Mucosa of stomach (tissue), 1 donor: Measurements from ENCODE around the gene TOMT.

Experiments
- H3K27me3 ChIP-seq: one replicate; pipeline ENCODE4 v1.7.0; 2013; ENCODE audit warnings: mild to moderate bottlenecking, low read length; ENCODE audit not compliant: control insufficient read depth, insufficient read depth
- H3K36me3 ChIP-seq: one replicate; pipeline ENCODE4 v1.7.0; 2013; ENCODE audit warnings: low read length; ENCODE audit not compliant: control insufficient read depth, insufficient read depth
- H3K4me1 ChIP-seq: one replicate; pipeline ENCODE4 v1.7.0; 2013; ENCODE audit warnings: mild to moderate bottlenecking, low read length; ENCODE audit not compliant: control insufficient read depth, insufficient read depth
- H3K4me3 ChIP-seq: one replicate; pipeline ENCODE4 v1.7.0; 2013; ENCODE audit warnings: low read length
- H3K9ac ChIP-seq: one replicate; pipeline ENCODE4 v1.7.0; 2013; ENCODE audit warnings: mild to moderate bottlenecking, low read length, moderate library complexity
- H3K9me3 ChIP-seq: one replicate; pipeline ENCODE4 v1.7.0; 2013; ENCODE audit warnings: mild to moderate bottlenecking, low read length, moderate library complexity; ENCODE audit not compliant: control insufficient read depth
- donor health status: Pancreatic carcinoma.

TOMT gene, protein sequence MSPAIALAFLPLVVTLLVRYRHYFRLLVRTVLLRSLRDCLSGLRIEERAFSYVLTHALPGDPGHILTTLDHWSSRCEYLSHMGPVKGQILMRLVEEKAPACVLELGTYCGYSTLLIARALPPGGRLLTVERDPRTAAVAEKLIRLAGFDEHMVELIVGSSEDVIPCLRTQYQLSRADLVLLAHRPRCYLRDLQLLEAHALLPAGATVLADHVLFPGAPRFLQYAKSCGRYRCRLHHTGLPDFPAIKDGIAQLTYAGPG

DNA sequence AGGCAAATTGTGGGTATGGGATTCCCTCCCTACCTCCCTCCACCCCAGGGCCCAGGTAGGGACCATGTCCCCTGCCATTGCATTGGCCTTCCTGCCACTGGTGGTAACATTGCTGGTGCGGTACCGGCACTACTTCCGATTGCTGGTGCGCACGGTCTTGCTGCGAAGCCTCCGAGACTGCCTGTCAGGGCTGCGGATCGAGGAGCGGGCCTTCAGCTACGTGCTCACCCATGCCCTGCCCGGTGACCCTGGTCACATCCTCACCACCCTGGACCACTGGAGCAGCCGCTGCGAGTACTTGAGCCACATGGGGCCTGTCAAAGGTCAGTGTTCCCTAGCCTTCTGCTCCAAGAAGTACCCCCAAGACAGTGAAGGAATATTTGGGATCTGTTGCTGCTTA lies at the start of gene TOMT:
TOMT (plus strand) TSS at position 37 of the 400 bp plus-strand sequence; CDS start at position 65, 28 bp downstream.
- Histone ChIP-seq H3K9ac (no peak within 1 kb of the TSS), H3K36me3 (no peaks in the 10 kb centered on the region), H3K4me1 (peaks cover 19% of the 10 kb centered on the region), H3K4me3 (no peak within 1 kb of the TSS), H3K9me3 (no peaks in the 10 kb centered on the region), H3K27me3 (no peaks in the 10 kb centered on the region)

DNA sequence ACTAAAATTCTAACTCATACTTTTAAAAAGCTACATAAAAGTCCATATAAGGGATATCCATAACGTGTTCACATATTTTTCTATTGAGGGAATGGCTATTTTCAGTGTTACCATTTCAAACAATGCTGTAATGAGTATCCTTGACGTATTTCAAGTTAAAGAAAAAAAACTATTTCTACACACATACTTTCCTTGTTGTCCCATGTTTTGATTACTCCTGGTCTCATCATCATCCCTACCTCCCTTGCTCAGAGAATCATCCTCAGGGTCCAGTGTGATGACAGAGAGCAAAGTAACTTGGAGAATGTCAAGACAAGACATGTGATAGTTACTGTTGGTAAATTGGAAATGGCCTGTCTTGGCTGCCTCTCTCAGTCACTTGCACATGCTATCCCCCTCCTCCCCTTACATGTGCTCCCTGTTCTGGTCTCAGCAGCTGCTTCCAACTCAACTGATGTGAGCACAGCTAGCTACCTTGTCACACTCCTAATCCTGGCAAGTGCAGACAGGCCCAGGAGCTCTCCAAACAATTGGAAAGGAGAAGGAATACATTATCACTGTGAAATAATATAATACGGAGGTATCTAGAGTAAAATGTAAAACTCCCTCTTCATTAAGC lies 47.2 kb upstream of the TOMT start:
- H3K4me3 ChIP-seq, result no peak overlapping the region

DNA sequence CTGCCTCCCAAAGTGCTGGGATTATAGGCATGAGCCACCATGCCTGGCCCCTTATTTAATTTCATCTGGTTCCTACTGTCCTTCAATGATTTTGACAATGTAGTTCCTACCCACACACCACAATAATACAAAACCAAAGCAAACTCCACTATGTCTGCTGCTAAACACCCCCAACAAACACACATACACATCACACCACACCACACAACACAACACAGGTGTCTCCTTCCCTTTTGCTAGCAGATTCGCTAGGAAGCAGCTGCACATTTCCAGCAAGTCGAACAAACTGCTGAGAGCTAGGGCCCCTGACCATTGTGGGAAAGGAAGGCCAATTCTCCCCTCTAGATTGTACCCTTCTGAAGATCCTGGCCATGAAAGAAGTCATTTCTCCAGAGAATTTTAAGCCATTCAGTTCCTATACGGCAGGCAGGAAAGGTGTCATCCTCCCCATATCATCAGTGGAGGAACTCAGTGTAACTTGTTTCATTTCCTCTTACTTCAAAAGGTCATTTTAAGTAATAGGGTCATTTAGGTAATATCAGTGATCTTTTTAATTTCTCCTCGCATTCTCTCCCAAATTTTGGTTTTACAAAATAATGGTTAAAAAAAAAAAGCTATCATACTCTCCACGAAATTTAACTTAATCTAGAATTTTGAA lies 43.9 kb upstream of the TOMT start:
- Histone ChIP-seq H3K27me3 (no peaks in the 10 kb centered on the region), H3K9me3 (no peaks in the 10 kb centered on the region), H3K4me3 (no peak overlapping the region), H3K36me3 (no peaks in the 10 kb centered on the region), H3K9ac (no peak overlapping the region), H3K4me1 (peaks cover 6% of the 10 kb centered on the region)

More for the DNA sequence above, 47.2 kb upstream of the TOMT start:
- Histone ChIP-seq H3K4me1 (no peaks in the 10 kb centered on the region), H3K9me3 (no peaks in the 10 kb centered on the region), H3K36me3 (no peaks in the 10 kb centered on the region), H3K27me3 (no peaks in the 10 kb centered on the region), H3K9ac (no peak overlapping the region)

DNA sequence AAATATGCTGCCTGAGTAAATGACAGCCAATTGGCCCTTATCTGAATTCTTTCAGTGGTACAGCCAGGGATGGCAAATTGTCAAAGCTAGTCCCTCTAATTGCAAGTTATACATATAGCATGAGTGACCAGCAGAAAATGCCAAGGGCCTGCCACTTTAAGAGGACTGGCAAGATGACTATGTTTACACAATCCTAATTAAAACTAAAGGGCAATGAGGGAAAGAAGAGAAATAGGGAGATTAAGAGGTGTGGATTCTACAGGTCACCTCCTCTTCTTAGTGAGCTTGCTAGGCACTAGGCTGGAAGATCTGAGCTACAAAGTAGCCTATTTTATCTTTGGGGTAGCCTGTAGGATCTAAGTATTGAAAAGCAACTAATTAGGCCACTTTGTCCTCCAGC lies 38.9 kb upstream of the TOMT start:
- Histone ChIP-seq H3K4me3 (no peak overlapping the region), H3K36me3 (no peaks in the 10 kb centered on the region), H3K9ac (no peak overlapping the region), H3K27me3 (no peaks in the 10 kb centered on the region), H3K9me3 (no peaks in the 10 kb centered on the region), H3K4me1 (peaks cover 34% of the 10 kb centered on the region)

DNA sequence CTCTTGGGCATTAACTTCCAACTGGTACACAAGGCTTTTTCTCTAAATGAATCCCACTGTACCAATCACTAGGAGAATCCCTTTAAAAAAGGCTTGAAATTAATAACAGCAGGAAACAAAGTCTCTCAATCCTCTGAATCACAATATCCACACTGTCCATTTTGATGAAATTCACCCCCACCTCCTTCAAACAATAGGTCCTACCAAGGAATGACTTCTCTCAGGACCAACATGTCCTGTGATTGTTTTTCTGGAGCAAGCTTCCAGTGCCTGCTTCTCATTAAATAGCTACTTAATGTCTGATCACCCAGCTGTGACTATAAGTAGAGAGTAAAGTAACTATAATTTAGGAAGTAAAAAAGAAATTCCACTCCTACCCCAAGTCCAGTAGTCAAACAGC lies 38.5 kb upstream of the TOMT start:
- no peak overlapping the region for H3K9ac ChIP-seq
- peaks cover 34% of the 10 kb centered on the region for H3K4me1 ChIP-seq

DNA sequence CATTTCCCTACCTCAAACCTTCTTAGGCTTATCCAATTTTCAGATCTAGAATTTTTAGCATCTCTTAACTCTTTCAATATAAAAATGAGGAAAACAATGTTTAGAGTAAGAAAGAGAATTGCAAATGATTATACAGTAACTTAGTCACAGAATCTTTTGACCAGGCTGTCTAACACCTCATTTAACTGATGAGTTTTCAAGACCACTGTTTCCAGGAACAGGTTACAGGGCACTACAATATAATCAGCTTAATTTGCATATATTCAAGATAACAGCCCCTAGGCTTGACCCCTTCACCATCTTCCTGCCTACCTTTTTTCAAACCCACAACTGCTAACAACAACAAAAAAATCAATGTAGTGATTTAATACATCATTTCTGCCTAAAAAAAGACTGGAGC lies 38.0 kb upstream of the TOMT start:
- Histone ChIP-seq H3K4me3 (no peak overlapping the region), H3K4me1 (peaks cover 34% of the 10 kb centered on the region)

More for the DNA sequence above, 38.5 kb upstream of the TOMT start:
- H3K4me3 ChIP-seq, result no peak overlapping the region
- H3K9me3 ChIP-seq, result no peaks in the 10 kb centered on the region
- H3K36me3 ChIP-seq, result no peaks in the 10 kb centered on the region
- no peaks in the 10 kb centered on the region for H3K27me3 ChIP-seq

DNA sequence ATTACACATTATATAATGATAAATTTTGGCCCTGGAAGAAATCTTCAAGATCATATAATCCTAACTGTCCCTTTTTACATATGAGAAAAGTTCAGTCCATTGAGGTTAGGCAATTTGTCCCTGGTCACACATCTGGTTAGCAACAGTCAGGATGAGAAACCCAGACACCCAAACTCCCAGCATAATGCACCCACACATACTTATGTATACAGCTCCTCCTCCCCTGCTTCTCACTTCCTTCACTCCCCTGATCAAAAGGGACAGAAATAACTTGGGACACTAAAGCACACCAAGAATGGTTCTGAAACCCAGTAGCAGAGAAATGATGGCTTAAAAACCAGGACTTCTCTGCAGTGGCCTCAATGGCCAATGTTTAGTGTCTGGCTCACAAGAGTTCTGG lies 36.5 kb upstream of the TOMT start:
- Histone ChIP-seq H3K9ac (peak overlapping the region; percentile 42), H3K9me3 (no peaks in the 10 kb centered on the region), H3K4me1 (peaks cover 34% of the 10 kb centered on the region), H3K36me3 (no peaks in the 10 kb centered on the region), H3K4me3 (no peak overlapping the region), H3K27me3 (no peaks in the 10 kb centered on the region)

More for the DNA sequence above, 38.0 kb upstream of the TOMT start:
- Histone ChIP-seq H3K9ac (no peak overlapping the region), H3K27me3 (no peaks in the 10 kb centered on the region), H3K36me3 (no peaks in the 10 kb centered on the region), H3K9me3 (no peaks in the 10 kb centered on the region)

DNA sequence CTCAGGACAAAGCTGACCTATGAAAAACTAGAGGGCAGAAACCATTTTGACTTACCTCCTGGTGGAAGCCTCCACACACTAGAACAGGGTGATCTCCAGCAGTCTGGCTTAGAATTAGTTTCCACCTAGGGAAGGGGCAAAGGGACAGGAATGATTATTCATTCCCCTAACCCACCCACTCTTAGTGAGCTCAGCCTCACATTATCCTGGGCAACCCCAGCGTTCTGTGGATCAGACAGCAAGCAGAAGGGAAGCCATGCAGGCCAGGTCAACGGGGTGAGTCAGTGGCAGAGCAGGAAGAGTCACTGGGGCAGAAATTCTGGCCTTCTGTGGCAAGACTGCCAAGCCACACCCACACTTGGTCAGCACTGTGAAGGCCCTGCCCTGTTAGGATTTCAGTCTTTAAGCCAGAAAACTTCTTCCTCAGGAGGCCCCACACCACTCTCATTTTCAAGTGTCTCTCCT lies 35.9 kb upstream of the TOMT start:
- Histone ChIP-seq H3K9me3 (no peaks in the 10 kb centered on the region), H3K4me1 (peaks cover 34% of the 10 kb centered on the region), H3K27me3 (no peaks in the 10 kb centered on the region), H3K36me3 (no peaks in the 10 kb centered on the region), H3K4me3 (no peak overlapping the region), H3K9ac (peak overlapping the region; percentile 42)

DNA sequence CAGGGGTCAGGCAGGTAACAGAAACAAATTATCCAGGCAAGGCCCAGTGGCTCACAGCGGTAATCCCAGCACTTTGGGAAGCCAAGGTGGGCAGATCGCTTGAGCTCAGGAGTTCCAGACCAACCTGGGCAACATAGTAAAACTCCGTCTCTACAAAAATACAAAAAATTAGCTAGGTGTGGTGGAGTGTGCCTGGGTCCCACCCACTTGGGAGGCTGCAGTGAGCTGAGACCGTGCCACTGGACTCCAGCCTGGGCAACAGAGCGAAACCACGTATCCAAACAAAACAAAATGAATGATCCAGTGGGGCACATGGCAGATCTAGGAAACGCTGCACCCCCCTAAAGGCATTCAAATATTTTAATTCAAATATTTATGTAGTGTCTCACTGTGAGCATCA lies 35.2 kb upstream of the TOMT start:
- no peaks in the 10 kb centered on the region for H3K9me3 ChIP-seq
- H3K27me3 ChIP-seq, result no peaks in the 10 kb centered on the region
- no peak overlapping the region for H3K4me3 ChIP-seq
- H3K9ac ChIP-seq, result peak overlapping the region; percentile 42
- no peaks in the 10 kb centered on the region for H3K36me3 ChIP-seq
- H3K4me1 ChIP-seq, result peaks cover 34% of the 10 kb centered on the region

DNA sequence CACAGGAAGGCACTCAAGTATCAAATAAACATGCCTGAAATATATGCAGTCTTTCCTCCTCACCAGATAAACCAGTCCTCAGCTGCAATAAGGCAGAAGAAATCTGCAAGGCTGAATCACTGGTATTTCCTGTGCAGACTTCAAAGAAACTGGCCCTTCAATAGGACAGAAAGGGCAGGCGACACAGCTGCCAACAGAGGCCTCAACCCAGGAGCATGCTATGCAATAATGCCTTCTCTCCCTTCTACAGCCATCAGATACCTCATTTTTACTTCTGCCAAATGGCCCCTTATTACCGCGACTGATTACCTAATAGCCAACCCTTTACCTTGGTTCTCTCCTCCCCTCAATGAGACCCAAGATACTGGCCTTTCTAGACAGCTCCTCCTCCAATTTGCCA lies 33.4 kb upstream of the TOMT start:
- Histone ChIP-seq H3K9ac (no peak overlapping the region), H3K9me3 (no peaks in the 10 kb centered on the region), H3K27me3 (no peaks in the 10 kb centered on the region), H3K4me1 (peaks cover 23% of the 10 kb centered on the region), H3K4me3 (no peak overlapping the region), H3K36me3 (no peaks in the 10 kb centered on the region)

DNA sequence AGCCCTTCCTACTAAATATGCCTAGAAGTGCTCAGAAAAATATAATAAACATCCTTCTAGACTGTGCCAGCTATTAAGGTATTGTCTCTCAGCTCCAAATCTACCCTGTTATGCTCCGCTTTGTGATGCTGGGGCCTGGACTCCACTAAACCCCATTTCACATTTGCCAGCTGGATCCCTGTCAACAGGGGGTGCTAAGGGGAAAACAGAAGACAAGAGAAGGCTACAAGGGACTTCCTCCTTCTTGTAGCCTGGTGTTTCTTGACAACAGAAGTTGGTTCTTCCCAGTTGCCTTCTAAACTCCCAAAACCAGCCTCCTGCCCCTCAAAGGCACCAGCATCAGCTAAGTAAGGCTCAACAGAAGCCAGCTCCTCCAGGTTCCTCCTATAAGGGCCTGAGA lies 30.6 kb upstream of the TOMT start:
- H3K4me3 ChIP-seq, result no peak overlapping the region
- H3K9ac ChIP-seq, result peak overlapping the region; percentile 55
- H3K4me1 ChIP-seq, result peaks cover 9% of the 10 kb centered on the region
- no peaks in the 10 kb centered on the region for H3K27me3 ChIP-seq
- no peaks in the 10 kb centered on the region for H3K9me3 ChIP-seq
- H3K36me3 ChIP-seq, result no peaks in the 10 kb centered on the region

DNA sequence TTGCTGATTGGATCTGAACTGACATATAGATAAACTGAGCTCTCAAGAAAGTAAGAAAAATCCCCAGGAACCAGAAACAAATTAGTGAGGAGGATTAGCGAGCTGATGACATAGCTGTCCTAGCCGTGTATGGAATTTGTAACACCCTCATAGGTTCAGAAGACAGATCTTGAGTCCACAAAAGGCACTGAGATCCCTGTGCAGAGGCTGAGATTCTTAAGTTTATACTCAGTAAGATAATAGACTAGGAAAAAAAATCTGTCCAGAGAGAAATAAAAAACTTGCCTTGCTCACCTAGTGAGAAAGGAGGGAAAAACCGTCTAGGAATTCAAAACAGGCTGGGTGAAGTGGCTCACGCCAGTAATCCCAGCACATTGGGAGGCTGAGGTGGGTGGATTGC lies 30.0 kb upstream of the TOMT start:
- Histone ChIP-seq H3K4me1 (peaks cover 2% of the 10 kb centered on the region), H3K9ac (no peak overlapping the region), H3K9me3 (no peaks in the 10 kb centered on the region), H3K27me3 (no peaks in the 10 kb centered on the region), H3K36me3 (no peaks in the 10 kb centered on the region), H3K4me3 (no peak overlapping the region)
